K562 (cell line): Measurements from ENCODE around the gene GOLPH3. TPM values are rescaled to one million over a fixed set of nuclear protein-coding genes. Genes with fewer than 3 reads are reported as not detected.

ENCODE experiments used
- BMI1 ChIP-seq: fragments of 150-350 bp; IDR thresholded peaks from 2 replicates; pipeline ENCODE4 v1.6.1; 2014; ENCODE audit warnings: low read length
- CHD2 ChIP-seq: IDR thresholded peaks from 2 replicates; pipeline ENCODE4 v1.6.1; 2011; ENCODE audit warnings: low read depth, low read length
- FOXA1 ChIP-seq: fragments of 450-650 bp; IDR thresholded peaks from 2 replicates; pipeline ENCODE4 v1.6.1; 2016; ENCODE audit warnings: mild to moderate bottlenecking, borderline replicate concordance
- GMEB1 ChIP-seq: fragments of 250-450 bp; sonication (Bioruptor Pico); IDR thresholded peaks from 2 replicates; pipeline ENCODE4 v1.4.0; 2020; ENCODE audit warnings: mild to moderate bottlenecking
- HSF4 ChIP-seq: fragments of 250-450 bp; sonication (Bioruptor Pico); IDR thresholded peaks from 2 replicates; pipeline ENCODE4 v2.1.2; 2022; ENCODE audit warnings: mild to moderate bottlenecking, moderate library complexity, borderline replicate concordance
- KLF10 ChIP-seq: fragments of 250-450 bp; sonication (Bioruptor Pico); IDR thresholded peaks from 2 replicates; pipeline ENCODE4 v1.6.1; 2021; ENCODE audit warnings: matching md5 sums
- PHF8 ChIP-seq: fragments of 200-600 bp; sonication (generic); IDR thresholded peaks from 2 replicates; pipeline ENCODE4 v1.6.1; 2012; ENCODE audit warnings: mixed run types, mild to moderate bottlenecking, inconsistent platforms, low read length, moderate library complexity, borderline replicate concordance
- POLR2H ChIP-seq: IDR thresholded peaks from 2 replicates; pipeline ENCODE4 v1.6.1; 2016; ENCODE audit warnings: missing genetic modification characterization, low read depth, mild to moderate bottlenecking, control low read depth, missing compliant biosample characterization, moderate library complexity
- RBBP5 ChIP-seq: fragments of 200-600 bp; sonication (generic); IDR thresholded peaks from 2 replicates; pipeline ENCODE4 v1.6.1; 2012; ENCODE audit warnings: borderline replicate concordance, mild to moderate bottlenecking, low read length, control low read depth, inconsistent platforms; ENCODE audit not compliant: insufficient read depth, poor library complexity, severe bottlenecking
- RBM22 ChIP-seq: fragments of 200-400 bp; formaldehyde crosslinking; IDR thresholded peaks from 2 replicates; pipeline ENCODE4 v1.6.1; 2018; ENCODE audit warnings: low read length, low read depth; ENCODE audit not compliant: poor library complexity, severe bottlenecking
- RBM34 ChIP-seq: fragments of 200-400 bp; formaldehyde crosslinking; IDR thresholded peaks from 2 replicates; pipeline ENCODE4 v1.6.1; 2018; ENCODE audit warnings: low read length, borderline replicate concordance; ENCODE audit not compliant: insufficient read depth
- TCFL5 ChIP-seq: fragments of 250-450 bp; sonication (Bioruptor Pico); conservative IDR thresholded peaks from 2 replicates; pipeline ENCODE4 v1.6.1; 2021; ENCODE audit warnings: mild to moderate bottlenecking, moderate library complexity, matching md5 sums
- THRB ChIP-seq: fragments of 450-650 bp; formaldehyde crosslinking; conservative IDR thresholded peaks from 2 replicates; pipeline ENCODE4 v1.4.0; 2022; ENCODE audit warnings: mild to moderate bottlenecking, missing genetic modification characterization
- ZBTB11 ChIP-seq, 3 experiments: fragments of 200-800 bp in 1 of 3; fragments of 250-450 bp in 1 of 3; fragments of 450-650 bp in 1 of 3; sonication (Bioruptor Pico) in 1 of 3; sonication (Bioruptor generic) in 1 of 3; formaldehyde crosslinking in 1 of 3; IDR thresholded peaks; 2 replicates each; pipeline versions ENCODE4 v1.6.1 to v1.8.0; 2016 to 2022; ENCODE audit warnings: mild to moderate bottlenecking in 2 of 3, missing genetic modification characterization in 2 of 3, missing compliant biosample characterization in 1 of 3, moderate library complexity in 1 of 3
- ZBTB7A ChIP-seq: IDR thresholded peaks from 2 replicates; pipeline ENCODE4 v1.6.1; 2011; ENCODE audit warnings: low read depth, mild to moderate bottlenecking, low read length, moderate library complexity, borderline replicate concordance; ENCODE audit not compliant: control insufficient read depth
- ZNF561 ChIP-seq: fragments of 450-650 bp; formaldehyde crosslinking; conservative IDR thresholded peaks from 2 replicates; pipeline ENCODE4 v1.4.0; 2020; ENCODE audit warnings: mild to moderate bottlenecking, moderate library complexity
- ZNF639 ChIP-seq, 2 experiments: fragments of 200-800 bp in 1 of 2; sonication (Bioruptor generic) in 1 of 2; sonication (generic) in 1 of 2; formaldehyde crosslinking in 1 of 2; IDR thresholded peaks in 1 of 2; conservative IDR thresholded peaks in 1 of 2; 2 replicates each; pipeline versions ENCODE4 v1.5.0 to v1.6.1; 2016 to 2020; ENCODE audit warnings: missing compliant biosample characterization in 1 of 2, missing genetic modification characterization in 1 of 2, missing genetic modification reagents in 1 of 2
- polyA plus RNA-seq, 8 experiments: library from polyadenylated mRNA; depleted of rRNA in 4 of 8; stranded (reverse) in 5 of 8; unstranded in 3 of 8; fragments of >200 nt; fragmentation: Nextera tagmentation in 2 of 8; fragmentation: Illumina TruSeq in 1 of 8; extraction: Ambion mirVana in 2 of 8; extraction: Trizol in 1 of 8; gene quantifications; 2 replicates each; pipeline versions ENCODE4 v1.2.1 to v1.2.3, GENCODE V29; 2011 to 2014; ENCODE audit warnings: inconsistent platforms in 1 of 8, missing spikeins in 1 of 8
- total RNA-seq, 7 experiments: library from RNA; depleted of rRNA in 6 of 7; stranded (reverse); fragments of >200 nt in 6 of 7; fragmentation: Illumina TruSeq in 2 of 7; extraction: Trizol in 2 of 7; gene quantifications; 2 replicates each; pipeline versions ENCODE4 v1.2.1 to v1.2.3, GENCODE V29; 2011 to 2021; ENCODE audit warnings: low replicate concordance in 1 of 7

GOLPH3 gene
- total and polyA plus RNA-seq, 9 of the 15 experiments (the other 6 are each of a cell fraction or from before 2014, with no cell fraction given), result 18.8 to 94.6 (median 55.1) TPM

- TF ChIP-seq GMEB1 (CRISPR knock-in tag) (peak; percentile 46), BMI1 (no peak), ZNF639 (CRISPR knock-in tag; conservative IDR thresholded peaks at IDR 0.05 in 1 of 2, IDR thresholded peaks at IDR 0.05 in 1 of 2) (peak in 1 of 2 experiments; percentile 78; a peak in 2 of 4 replicates), TCFL5 (no peak), PHF8 (peak; percentile 98), ZNF561 (CRISPR knock-in tag) (no peak; the same call in 1 of the 2 replicates), RBBP5 (peak; percentile 77), HSF4 (CRISPR knock-in tag) (no peak), POLR2H (tag) (peak; percentile 93), RBM34 (0 out of 2 replicates have a peak, but pooled peaks have one; percentile 72), ZBTB7A (peak; percentile 73; the same call in 1 of the 2 replicates), ZBTB11 (CRISPR knock-in tag; IDR thresholded peaks at IDR 0.05) (peak in 2 of 3 experiments; percentile 66 to 94; a peak in 4 of 6 replicates), THRB (0 out of 2 replicates have a peak, but pooled peaks have one; percentile 29), CHD2 (no peak), FOXA1 (no peak), RBM22 (peak; percentile 98), KLF10 (CRISPR knock-in tag) (no peak)
Measured at GRCh38 chr5:32174011-32174870, at the start of gene GOLPH3 (continued).
